K562 (cell line): ENCODE results near the gene CASKIN2.

Source experiments
- CTCF ChIP-seq, 3 experiments: IDR thresholded peaks in 2 of 3; conservative IDR thresholded peaks in 1 of 3; 2 replicates each; pipeline ENCODE4 v1.5.1; 2011 to 2012; ENCODE audit warnings: low read length in 3 of 3, mild to moderate bottlenecking in 3 of 3, control low read depth in 2 of 3, improper control_type of control experiment in 1 of 3, inconsistent platforms in 1 of 3, low read depth in 1 of 3, mixed read lengths in 1 of 3, moderate library complexity in 1 of 3; ENCODE audit not compliant: insufficient read depth in 2 of 3
- FOXJ2 ChIP-seq: fragments of 200-800 bp; sonication (Bioruptor generic); IDR thresholded peaks from 2 replicates; pipeline ENCODE4 v1.6.1; 2016; ENCODE audit warnings: missing genetic modification characterization, missing compliant biosample characterization
- IRF9 ChIP-seq: fragments of 450-650 bp; IDR thresholded peaks from 2 replicates; pipeline ENCODE4 v1.6.1; 2016; ENCODE audit warnings: missing biosample characterization, missing genetic modification characterization
- MAX ChIP-seq: sonication (generic); formaldehyde crosslinking; IDR thresholded peaks from 2 replicates; pipeline ENCODE4 v1.9.0; 2022; ENCODE audit warnings: mild to moderate bottlenecking, missing genetic modification reagents
- NR3C1 ChIP-seq: sonication (generic); formaldehyde crosslinking; IDR thresholded peaks from 2 replicates; pipeline ENCODE4 v1.8.1; 2022; ENCODE audit warnings: missing genetic modification reagents
- PML ChIP-seq: IDR thresholded peaks from 2 replicates; pipeline ENCODE4 v1.6.1; 2012; ENCODE audit warnings: low read length, inconsistent platforms
- POLR2A ChIP-seq: fragments of 450-650 bp; conservative IDR thresholded peaks from 2 replicates; pipeline ENCODE4 v1.6.1; 2016
- TARDBP ChIP-seq: fragments of 450-650 bp; IDR thresholded peaks from 2 replicates; pipeline ENCODE4 v1.6.1; 2016
- TSC22D4 ChIP-seq: fragments of 450-650 bp; IDR thresholded peaks from 2 replicates; pipeline ENCODE4 v1.6.1; 2016; ENCODE audit warnings: missing genetic modification characterization, missing biosample characterization, control low read depth
- ZKSCAN3 ChIP-seq: fragments of 250-450 bp; sonication (Bioruptor Pico); IDR thresholded peaks from 2 replicates; pipeline ENCODE4 v1.4.0; 2020
- ZNF124 ChIP-seq: sonication (generic); formaldehyde crosslinking; IDR thresholded peaks from 2 replicates; pipeline ENCODE4 v1.8.1; 2022; ENCODE audit warnings: missing genetic modification reagents
- ZNF24 ChIP-seq: fragments of 450-650 bp; IDR thresholded peaks from 2 replicates; pipeline ENCODE4 v1.6.1; 2016
- ZNF609 ChIP-seq: sonication (generic); formaldehyde crosslinking; IDR thresholded peaks from 2 replicates; pipeline ENCODE4 v1.8.1; 2023; ENCODE audit warnings: missing genetic modification reagents, mild to moderate bottlenecking, borderline replicate concordance
- ZNF830 ChIP-seq: fragments of 250-450 bp; sonication (Bioruptor Pico); IDR thresholded peaks from 2 replicates; pipeline ENCODE4 v1.5.0; 2021; ENCODE audit warnings: mild to moderate bottlenecking

DNA sequence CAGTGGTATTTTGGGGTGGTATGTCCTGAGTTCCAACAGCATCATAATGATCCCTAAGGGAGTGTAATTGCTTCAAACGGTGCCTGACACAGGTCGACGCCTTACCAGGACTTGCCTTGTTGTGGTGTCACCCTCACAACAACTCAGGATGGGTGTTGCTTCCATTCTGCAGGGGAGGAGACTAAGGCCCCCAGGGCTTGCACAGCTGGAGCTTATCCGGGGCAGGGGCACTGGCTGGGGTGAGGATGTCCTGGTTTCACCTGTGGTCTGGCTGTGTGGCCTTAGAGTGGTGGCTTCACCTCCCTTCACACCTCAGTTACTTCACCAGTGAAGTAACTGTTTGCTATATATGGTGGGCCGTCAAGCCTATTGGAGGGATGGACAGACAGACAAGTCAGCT, 33.5 kb upstream of the CASKIN2 start:
- TF ChIP-seq ZNF124 (no peak), IRF9 (no peak), ZNF830 (CRISPR knock-in tag) (no peak), ZNF609 (CRISPR knock-in tag) (no peak), CTCF (IDR thresholded peaks at IDR 0.05 in 2 of 3, conservative IDR thresholded peaks at IDR 0.05 in 1 of 3; ENCODE audit: insufficient read depth in 2 of 3, low read depth in 1 of 3, low read length in 3 of 3) (no peak), PML (no peak), TARDBP (no peak), NR3C1 (no peak), TSC22D4 (no peak), MAX (CRISPR knock-in tag) (no peak), POLR2A (no peak), FOXJ2 (no peak), ZNF24 (no peak), ZKSCAN3 (CRISPR knock-in tag) (no peak)
